H1 (cell line): Measurements from ENCODE around the gene ARF6.

ENCODE experiments used
- CBX8 ChIP-seq: fragments of 300-800, 300-1000 bp; sonication (generic); IDR thresholded peaks from 2 replicates; pipeline ENCODE4 v1.7.1; 2016; ENCODE audit warnings: low read depth, low read length, borderline replicate concordance
- CREB1 ChIP-seq: IDR thresholded peaks from 2 replicates; pipeline ENCODE4 v1.6.1; 2012; ENCODE audit warnings: inconsistent platforms
- CTCF ChIP-seq, 3 experiments: IDR thresholded peaks; 1 replicate in 2 of 3; 2 replicates in 1 of 3; pipeline versions ENCODE4 v1.5.1 to v1.6.1; 2011; ENCODE audit warnings: low read length in 3 of 3, mild to moderate bottlenecking in 3 of 3, inconsistent platforms in 2 of 3, low read depth in 1 of 3, moderate library complexity in 1 of 3; ENCODE audit not compliant: insufficient read depth in 1 of 3; ENCODE audit errors: control extremely low read depth in 1 of 3

DNA sequence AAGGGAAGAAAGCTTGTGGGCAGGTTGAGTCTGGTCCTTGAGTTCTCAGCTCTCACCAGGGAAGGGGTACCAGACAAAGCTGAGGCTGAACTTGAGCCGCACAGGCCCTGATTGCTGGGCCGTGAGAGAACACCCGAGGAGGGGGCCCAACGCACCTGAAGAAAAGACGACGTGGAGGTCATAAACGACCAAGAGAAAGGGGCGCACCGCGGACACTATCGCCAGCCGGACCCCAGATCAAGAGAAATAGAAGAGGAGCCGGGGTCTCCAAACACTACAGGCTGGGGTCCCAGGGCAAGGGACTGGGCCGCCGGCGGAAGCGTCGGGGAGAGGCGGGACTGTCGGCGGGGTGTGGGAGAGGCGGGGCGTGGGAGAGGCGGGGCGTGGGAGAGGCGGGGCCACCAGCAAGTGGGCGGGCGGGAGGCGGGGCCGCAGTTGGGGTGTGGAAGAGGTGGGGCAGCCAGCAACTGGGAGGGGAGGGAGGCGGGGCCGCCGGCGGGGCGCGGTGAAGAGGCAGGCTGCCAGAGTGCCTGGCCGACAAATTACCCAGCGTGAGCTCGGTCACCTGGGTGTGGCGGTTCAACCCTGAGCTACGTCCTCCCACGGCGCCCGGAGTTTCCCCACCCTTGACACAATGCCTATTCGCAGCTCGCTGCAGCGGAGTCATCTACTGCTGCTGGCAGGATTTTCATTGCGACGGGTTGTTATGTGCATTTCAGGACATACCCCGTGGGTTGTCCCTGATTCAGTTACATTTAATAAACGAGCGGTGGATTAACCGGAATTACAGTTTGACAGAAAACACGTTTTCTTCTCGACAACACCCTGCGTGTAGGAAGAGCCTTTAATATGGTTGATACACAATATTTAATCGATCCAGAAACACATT, 24.8 kb upstream of the ARF6 start:
- TF ChIP-seq CTCF (IDR thresholded peaks at IDR 0.05; ENCODE audit: control extremely low read depth in 1 of 3, insufficient read depth in 1 of 3, low read depth in 1 of 3, low read length in 3 of 3) (no peak), CBX8 (no peak), CREB1 (peak; percentile 61; the same call in 1 of the 2 replicates)
